ENCODE data around the gene SEMA3G. TPM values are rescaled to one million over a fixed set of nuclear protein-coding genes. Genes with fewer than 3 reads are reported as not detected.

The SEMA3G gene
- total and polyA plus RNA-seq, 2 donors (not counting 1 experiment from before 2014, with no cell fraction given) = 0.02 to 0.17 TPM

DNA sequence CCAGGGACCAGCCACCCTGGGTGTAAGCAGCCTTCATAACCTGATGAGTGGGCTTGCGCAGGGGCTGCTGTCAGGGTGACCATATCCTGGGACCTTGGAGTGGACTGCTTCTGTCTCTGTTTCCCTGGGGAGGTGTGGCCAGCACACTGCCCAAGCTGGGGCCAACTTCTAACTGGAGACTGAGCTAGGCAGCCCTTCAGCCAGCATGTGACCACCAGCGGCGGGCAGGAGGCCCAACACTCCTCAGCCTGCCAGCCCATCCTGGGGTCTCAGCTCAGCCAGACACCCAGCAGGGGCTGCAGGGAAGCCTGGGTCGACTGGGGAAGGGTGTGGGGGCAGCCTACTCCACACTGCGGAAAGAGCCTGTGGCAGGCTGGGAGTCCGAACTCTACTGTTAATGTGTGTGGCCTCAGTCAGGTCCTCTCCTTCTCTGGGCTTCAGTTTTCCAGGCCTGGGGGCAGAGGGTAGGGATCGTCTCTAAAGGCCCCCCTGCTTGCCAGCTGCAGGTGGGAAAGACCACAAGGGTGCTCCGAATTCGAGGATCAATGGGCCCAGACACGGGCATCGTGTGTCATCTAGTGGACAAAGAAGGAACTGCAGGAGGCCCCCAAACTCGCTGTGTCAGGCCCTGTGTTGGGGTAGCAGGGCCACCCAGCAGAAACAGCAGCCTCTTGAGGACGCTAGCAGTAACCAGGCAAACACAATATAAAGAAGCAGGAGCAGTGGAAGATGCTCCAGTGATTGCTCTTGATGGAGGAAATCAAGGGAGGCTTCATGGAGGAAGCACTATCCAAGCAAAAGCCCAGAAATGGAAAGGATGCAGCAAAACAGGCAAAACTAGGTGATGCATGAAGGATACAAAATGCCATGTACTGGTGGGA, 2.0 kb upstream of the SEMA3G start:
- Histone ChIP-seq H3K4me1 (ENCODE audit: control insufficient read depth, extremely low read depth, insufficient read depth, low read length) (no peaks in the 10 kb centered on the region), H2AFZ (ENCODE audit: low read length) (no peak overlapping the region)

DNA sequence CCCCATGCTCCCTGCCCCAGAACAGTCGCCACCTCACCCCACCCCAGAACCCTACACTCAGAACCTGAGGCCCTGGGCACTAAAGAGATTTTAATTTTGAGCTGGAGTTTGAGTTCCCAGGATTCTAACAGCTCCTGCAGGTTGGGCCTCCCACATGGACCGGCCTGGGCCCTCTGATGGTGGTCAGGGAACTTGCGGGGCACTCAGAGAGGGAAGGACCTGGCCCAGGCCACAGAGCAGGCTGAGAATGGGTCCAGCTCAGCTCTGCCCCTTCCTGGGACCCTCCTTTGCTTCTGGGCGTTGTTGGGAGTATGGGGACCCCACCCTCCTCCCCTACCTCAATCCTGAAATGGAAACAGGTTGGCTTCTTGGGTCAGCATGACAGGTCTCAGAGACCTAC, 1.1 kb upstream of the SEMA3G start:
- H3K4me2 ChIP-seq (ENCODE audit: extremely low read depth, insufficient read depth, low read length) = no peak overlapping the region
- no peaks in the 10 kb centered on the region for H4K20me1 ChIP-seq (ENCODE audit: control insufficient read depth, extremely low read depth, insufficient read depth, low read length)
- no peak overlapping the region for H2AFZ ChIP-seq (ENCODE audit: low read length)
- H3K27ac ChIP-seq (ENCODE audit: insufficient read depth, low read length) = no peak overlapping the region
- no peaks in the 10 kb centered on the region for H3K4me1 ChIP-seq (ENCODE audit: control insufficient read depth, extremely low read depth, insufficient read depth, low read length)
- no peaks in the 10 kb centered on the region for H3K9me3 ChIP-seq (ENCODE audit: control insufficient read depth, insufficient read depth, low read depth, low read length)
- no peak overlapping the region for H3K4me3 ChIP-seq (replicated peaks in 1 of 4; ENCODE audit: control extremely low read depth in 1 of 4, insufficient read depth in 1 of 4, low read depth in 3 of 4, low read length in 4 of 4)
- H3K9ac ChIP-seq (ENCODE audit: insufficient read depth, low read length) = no peak overlapping the region
- H3K27me3 ChIP-seq (ENCODE audit: control insufficient read depth, insufficient read depth, low read length) = no peaks in the 10 kb centered on the region
- H3K36me3 ChIP-seq (ENCODE audit: control insufficient read depth, insufficient read depth, low read length) = no peaks in the 10 kb centered on the region
- H3K79me2 ChIP-seq (ENCODE audit: control insufficient read depth, insufficient read depth, low read length) = no peaks in the 10 kb centered on the region
- no peak for DNase-seq (ENCODE audit: low read depth in 2 of 2)
- TF ChIP-seq, protein P1, sequence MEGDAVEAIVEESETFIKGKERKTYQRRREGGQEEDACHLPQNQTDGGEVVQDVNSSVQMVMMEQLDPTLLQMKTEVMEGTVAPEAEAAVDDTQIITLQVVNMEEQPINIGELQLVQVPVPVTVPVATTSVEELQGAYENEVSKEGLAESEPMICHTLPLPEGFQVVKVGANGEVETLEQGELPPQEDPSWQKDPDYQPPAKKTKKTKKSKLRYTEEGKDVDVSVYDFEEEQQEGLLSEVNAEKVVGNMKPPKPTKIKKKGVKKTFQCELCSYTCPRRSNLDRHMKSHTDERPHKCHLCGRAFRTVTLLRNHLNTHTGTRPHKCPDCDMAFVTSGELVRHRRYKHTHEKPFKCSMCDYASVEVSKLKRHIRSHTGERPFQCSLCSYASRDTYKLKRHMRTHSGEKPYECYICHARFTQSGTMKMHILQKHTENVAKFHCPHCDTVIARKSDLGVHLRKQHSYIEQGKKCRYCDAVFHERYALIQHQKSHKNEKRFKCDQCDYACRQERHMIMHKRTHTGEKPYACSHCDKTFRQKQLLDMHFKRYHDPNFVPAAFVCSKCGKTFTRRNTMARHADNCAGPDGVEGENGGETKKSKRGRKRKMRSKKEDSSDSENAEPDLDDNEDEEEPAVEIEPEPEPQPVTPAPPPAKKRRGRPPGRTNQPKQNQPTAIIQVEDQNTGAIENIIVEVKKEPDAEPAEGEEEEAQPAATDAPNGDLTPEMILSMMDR (conservative IDR thresholded peaks at IDR 0.05 in 1 of 2, IDR thresholded peaks at IDR 0.05 in 1 of 2; ENCODE audit: low read depth in 1 of 2, low read length in 2 of 2) = no peak
- TF ChIP-seq EZH2 (IDR thresholded peaks at IDR 0.05; ENCODE audit: low read length, missing control alignments) = no peak

More for the DNA sequence above, 2.0 kb upstream of the SEMA3G start:
- peak; percentile 29 to 55 for DNase-seq (ENCODE audit: low read depth in 2 of 2)
- H3K9me3 ChIP-seq (ENCODE audit: control insufficient read depth, insufficient read depth, low read depth, low read length) = no peaks in the 10 kb centered on the region
- no peak overlapping the region for H3K4me2 ChIP-seq (ENCODE audit: extremely low read depth, insufficient read depth, low read length)
- no peaks in the 10 kb centered on the region for H3K79me2 ChIP-seq (ENCODE audit: control insufficient read depth, insufficient read depth, low read length)
- H3K27me3 ChIP-seq (ENCODE audit: control insufficient read depth, insufficient read depth, low read length) = no peaks in the 10 kb centered on the region
- H3K4me3 ChIP-seq (replicated peaks in 1 of 4; ENCODE audit: control extremely low read depth in 1 of 4, insufficient read depth in 1 of 4, low read depth in 3 of 4, low read length in 4 of 4) = no peak overlapping the region
- no peak overlapping the region for H3K27ac ChIP-seq (ENCODE audit: insufficient read depth, low read length)
- no peaks in the 10 kb centered on the region for H4K20me1 ChIP-seq (ENCODE audit: control insufficient read depth, extremely low read depth, insufficient read depth, low read length)
- no peaks in the 10 kb centered on the region for H3K36me3 ChIP-seq (ENCODE audit: control insufficient read depth, insufficient read depth, low read length)
- no peak overlapping the region for H3K9ac ChIP-seq (ENCODE audit: insufficient read depth, low read length)
- TF ChIP-seq, protein P1 (conservative IDR thresholded peaks at IDR 0.05 in 1 of 2, IDR thresholded peaks at IDR 0.05 in 1 of 2; ENCODE audit: low read depth in 1 of 2, low read length in 2 of 2) = peak; percentile 100
- TF ChIP-seq EZH2 (IDR thresholded peaks at IDR 0.05; ENCODE audit: low read length, missing control alignments) = no peak

DNA sequence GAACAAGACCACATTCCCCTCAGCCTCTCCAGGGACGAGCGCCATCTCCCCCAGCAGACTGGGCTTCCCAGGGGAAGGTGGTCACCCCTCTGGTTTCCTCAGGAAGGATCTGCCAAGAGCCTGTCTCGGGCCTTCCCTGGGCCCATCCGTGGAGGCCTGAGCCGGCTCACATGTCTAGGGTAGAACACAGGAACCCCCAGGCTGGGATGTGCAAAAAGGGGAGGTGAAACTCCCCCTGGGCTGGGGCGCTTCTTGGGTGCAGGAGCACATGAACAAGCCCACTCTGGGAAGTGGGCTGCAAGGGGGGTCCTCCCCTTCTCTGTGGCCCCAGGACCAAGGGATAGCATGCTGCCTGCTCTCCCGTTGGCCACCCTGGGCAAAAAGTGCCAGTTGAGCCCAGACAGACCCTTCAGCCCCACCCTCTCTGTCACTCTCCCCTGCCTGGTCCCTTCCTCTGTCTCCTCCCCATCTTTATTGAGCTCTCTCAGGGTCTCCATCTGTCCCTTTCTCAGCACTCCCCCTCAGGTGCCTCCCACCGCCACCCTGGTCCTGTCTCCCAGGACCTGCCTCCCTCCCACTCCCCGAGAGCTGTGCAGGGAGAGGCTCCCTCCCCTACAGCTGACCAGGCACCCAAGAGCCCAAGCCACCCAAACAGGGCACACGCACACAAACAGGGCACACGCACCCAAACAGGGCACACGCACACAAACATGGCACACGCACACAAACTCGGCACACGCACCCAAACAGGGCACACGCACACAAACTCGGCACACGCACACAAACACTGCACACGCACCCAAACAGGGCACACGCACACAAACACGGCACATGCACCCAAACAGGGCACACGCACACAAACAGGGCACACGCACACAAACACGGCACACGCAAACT, 864 bp downstream of the SEMA3G start:
- Histone ChIP-seq H3K36me3 (ENCODE audit: control insufficient read depth, insufficient read depth, low read length) (no peaks in the 10 kb centered on the region), H3K4me2 (ENCODE audit: extremely low read depth, insufficient read depth, low read length) (no peak overlapping the region), H3K79me2 (ENCODE audit: control insufficient read depth, insufficient read depth, low read length) (no peaks in the 10 kb centered on the region), H3K9ac (ENCODE audit: insufficient read depth, low read length) (no peak overlapping the region), H3K27me3 (ENCODE audit: control insufficient read depth, insufficient read depth, low read length) (no peaks in the 10 kb centered on the region), H3K9me3 (ENCODE audit: control insufficient read depth, insufficient read depth, low read depth, low read length) (no peaks in the 10 kb centered on the region), H3K27ac (ENCODE audit: insufficient read depth, low read length) (no peak overlapping the region), H4K20me1 (ENCODE audit: control insufficient read depth, extremely low read depth, insufficient read depth, low read length) (no peaks in the 10 kb centered on the region), H3K4me1 (ENCODE audit: control insufficient read depth, extremely low read depth, insufficient read depth, low read length) (no peaks in the 10 kb centered on the region), H2AFZ (ENCODE audit: low read length) (no peak overlapping the region), H3K4me3 (replicated peaks in 1 of 4; ENCODE audit: control extremely low read depth in 1 of 4, insufficient read depth in 1 of 4, low read depth in 3 of 4, low read length in 4 of 4) (no peak overlapping the region)
- DNase-seq (ENCODE audit: low read depth in 2 of 2) = no peak
- no peak for TF ChIP-seq EZH2 (IDR thresholded peaks at IDR 0.05; ENCODE audit: low read length, missing control alignments)
- TF ChIP-seq, protein P1 (conservative IDR thresholded peaks at IDR 0.05 in 1 of 2, IDR thresholded peaks at IDR 0.05 in 1 of 2; ENCODE audit: low read depth in 1 of 2, low read length in 2 of 2) = no peak
